Prostate gland (tissue), 2 donors: ENCODE data around the gene UVSSA.

Experiments
- POLR2AphosphoS5 ChIP-seq: sonication (generic); formaldehyde crosslinking; IDR thresholded peaks from one replicate; pipeline ENCODE4 v1.6.1; 2017; ENCODE audit warnings: antibody characterized with exemption
- TF ChIP-seq, protein P1 (sequence below), 4 experiments: fragments of 200-600 bp in 2 of 4; fragments of 450-650 bp in 2 of 4; sonication (generic) in 2 of 4; IDR thresholded peaks; 1 replicate in 3 of 4; 2 replicates in 1 of 4; pipeline ENCODE4 v1.5.1; 2016 to 2019; ENCODE audit warnings: antibody characterized with exemption in 4 of 4, mild to moderate bottlenecking in 2 of 4, moderate library complexity in 2 of 4

DNA sequence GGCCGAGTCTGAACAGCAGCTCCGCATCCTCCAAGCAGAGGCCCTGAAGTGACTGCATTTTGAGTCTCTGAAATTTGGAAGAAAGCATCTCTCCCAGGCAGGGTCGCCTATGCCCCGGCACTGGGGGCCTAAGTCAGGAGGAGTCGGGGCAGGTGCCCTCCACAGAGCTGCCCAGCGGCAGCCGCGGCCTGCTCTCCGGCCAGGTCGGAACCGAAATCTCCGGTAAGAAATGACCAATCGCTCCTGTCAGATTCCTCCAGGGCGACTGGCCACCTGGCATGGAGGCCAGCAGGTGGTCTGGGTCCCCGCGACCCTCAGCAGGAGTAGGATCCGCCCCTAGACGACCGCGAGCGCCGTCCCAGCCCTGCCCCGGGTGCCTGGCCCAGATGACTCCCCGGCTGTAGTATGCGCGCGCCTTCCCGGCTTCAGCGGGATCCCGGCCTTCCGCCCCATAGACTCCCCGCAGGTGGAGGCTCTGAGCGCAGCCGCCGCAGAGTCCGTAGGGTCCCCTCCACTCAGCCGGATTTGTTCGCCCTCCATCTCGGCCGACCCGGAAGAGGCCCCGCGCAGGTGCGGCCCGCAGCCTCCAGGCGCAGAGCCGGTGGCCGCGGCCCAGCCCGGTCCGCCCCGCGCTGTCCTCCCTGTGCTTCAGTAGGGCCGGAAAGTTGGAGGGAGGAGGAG is 57.7 kb downstream of the UVSSA start:
- TF ChIP-seq, protein P1, sequence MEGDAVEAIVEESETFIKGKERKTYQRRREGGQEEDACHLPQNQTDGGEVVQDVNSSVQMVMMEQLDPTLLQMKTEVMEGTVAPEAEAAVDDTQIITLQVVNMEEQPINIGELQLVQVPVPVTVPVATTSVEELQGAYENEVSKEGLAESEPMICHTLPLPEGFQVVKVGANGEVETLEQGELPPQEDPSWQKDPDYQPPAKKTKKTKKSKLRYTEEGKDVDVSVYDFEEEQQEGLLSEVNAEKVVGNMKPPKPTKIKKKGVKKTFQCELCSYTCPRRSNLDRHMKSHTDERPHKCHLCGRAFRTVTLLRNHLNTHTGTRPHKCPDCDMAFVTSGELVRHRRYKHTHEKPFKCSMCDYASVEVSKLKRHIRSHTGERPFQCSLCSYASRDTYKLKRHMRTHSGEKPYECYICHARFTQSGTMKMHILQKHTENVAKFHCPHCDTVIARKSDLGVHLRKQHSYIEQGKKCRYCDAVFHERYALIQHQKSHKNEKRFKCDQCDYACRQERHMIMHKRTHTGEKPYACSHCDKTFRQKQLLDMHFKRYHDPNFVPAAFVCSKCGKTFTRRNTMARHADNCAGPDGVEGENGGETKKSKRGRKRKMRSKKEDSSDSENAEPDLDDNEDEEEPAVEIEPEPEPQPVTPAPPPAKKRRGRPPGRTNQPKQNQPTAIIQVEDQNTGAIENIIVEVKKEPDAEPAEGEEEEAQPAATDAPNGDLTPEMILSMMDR (IDR thresholded peaks at IDR 0.05) = no peak
- no peak for TF ChIP-seq POLR2AphosphoS5
